K562 (cell line): ENCODE results near the gene ZBTB44.

Source experiments
- JUN ChIP-seq, 2 experiments: sonication (generic) in 1 of 2; formaldehyde crosslinking in 1 of 2; IDR thresholded peaks; 2 replicates each; pipeline versions ENCODE4 v1.6.1 to v1.8.0; 2012 to 2022; ENCODE audit warnings: borderline replicate concordance in 2 of 2, mild to moderate bottlenecking in 2 of 2, improper control_type of control experiment in 1 of 2, low read depth in 1 of 2, low read length in 1 of 2, missing genetic modification reagents in 1 of 2
- MNT ChIP-seq, 2 experiments: fragments of 450-650 bp; conservative IDR thresholded peaks; 2 replicates each; pipeline ENCODE4 v1.6.1; 2017; ENCODE audit warnings: mild to moderate bottlenecking in 2 of 2, moderate library complexity in 2 of 2
- NBN ChIP-seq: fragments of 450-650 bp; IDR thresholded peaks from 2 replicates; pipeline ENCODE4 v1.6.1; 2016; ENCODE audit warnings: low read depth, mild to moderate bottlenecking
- POLR2A ChIP-seq: fragments of 450-650 bp; conservative IDR thresholded peaks from 2 replicates; pipeline ENCODE4 v1.6.1; 2016
- POLR2AphosphoS5 ChIP-seq: IDR thresholded peaks from 2 replicates; pipeline ENCODE4 v1.6.1; 2011; ENCODE audit warnings: mild to moderate bottlenecking, low read depth, low read length, moderate library complexity; ENCODE audit not compliant: control insufficient read depth, insufficient read depth
- POLR3G ChIP-seq: IDR thresholded peaks from 2 replicates; pipeline ENCODE4 v1.6.1; 2011; ENCODE audit not compliant: insufficient read length, insufficient replicate concordance; ENCODE audit errors: extremely low read depth
- TAF7 ChIP-seq: fragments of 450-650 bp; IDR thresholded peaks from 2 replicates; pipeline ENCODE4 v1.6.1; 2016; ENCODE audit warnings: missing genetic modification characterization, missing compliant biosample characterization
- TCF7 ChIP-seq: sonication (generic); IDR thresholded peaks from 2 replicates; pipeline ENCODE4 v1.6.1; 2016; ENCODE audit warnings: antibody characterized with exemption, borderline replicate concordance
- YY1 ChIP-seq, 3 experiments: IDR thresholded peaks; 2 replicates each; pipeline ENCODE4 v1.6.1; 2011; ENCODE audit warnings: low read length in 2 of 3, mild to moderate bottlenecking in 2 of 3, moderate library complexity in 2 of 3, borderline replicate concordance in 1 of 3, control low read depth in 1 of 3, low read depth in 1 of 3; ENCODE audit not compliant: insufficient read depth in 3 of 3, insufficient replicate concordance in 2 of 3, control insufficient read depth in 1 of 3, insufficient read length in 1 of 3; ENCODE audit errors: extremely low read depth in 1 of 3
- ZNF644 ChIP-seq: fragments of 200-800 bp; sonication (Bioruptor generic); IDR thresholded peaks from 2 replicates; pipeline ENCODE4 v1.6.1; 2016; ENCODE audit warnings: low read depth, missing genetic modification characterization, missing compliant biosample characterization
- TF ChIP-seq, protein P1 (sequence below): fragments of 450-650 bp; formaldehyde crosslinking; IDR thresholded peaks from 2 replicates; pipeline ENCODE4 v1.4.0; 2022; ENCODE audit warnings: mild to moderate bottlenecking, moderate library complexity
- TF ChIP-seq, protein P2 (sequence below), 3 experiments: IDR thresholded peaks in 2 of 3; conservative IDR thresholded peaks in 1 of 3; 2 replicates each; pipeline ENCODE4 v1.5.1; 2011 to 2012; ENCODE audit warnings: low read length in 3 of 3, mild to moderate bottlenecking in 3 of 3, control low read depth in 2 of 3, improper control_type of control experiment in 1 of 3, inconsistent platforms in 1 of 3, low read depth in 1 of 3, mixed read lengths in 1 of 3, moderate library complexity in 1 of 3; ENCODE audit not compliant: insufficient read depth in 2 of 3

- TF ChIP-seq POLR3G: no peak
- TF ChIP-seq NBN: no peak
- TF ChIP-seq, protein P1, sequence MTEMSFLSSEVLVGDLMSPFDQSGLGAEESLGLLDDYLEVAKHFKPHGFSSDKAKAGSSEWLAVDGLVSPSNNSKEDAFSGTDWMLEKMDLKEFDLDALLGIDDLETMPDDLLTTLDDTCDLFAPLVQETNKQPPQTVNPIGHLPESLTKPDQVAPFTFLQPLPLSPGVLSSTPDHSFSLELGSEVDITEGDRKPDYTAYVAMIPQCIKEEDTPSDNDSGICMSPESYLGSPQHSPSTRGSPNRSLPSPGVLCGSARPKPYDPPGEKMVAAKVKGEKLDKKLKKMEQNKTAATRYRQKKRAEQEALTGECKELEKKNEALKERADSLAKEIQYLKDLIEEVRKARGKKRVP (CRISPR knock-in tag): no peak
- TF ChIP-seq POLR2AphosphoS5: no peak
- TF ChIP-seq TAF7 (tag): no peak
- TF ChIP-seq YY1 (IDR thresholded peaks at IDR 0.05; ENCODE audit: borderline replicate concordance in 1 of 3, control insufficient read depth in 1 of 3, extremely low read depth in 1 of 3, insufficient read depth in 3 of 3, insufficient read length in 1 of 3, insufficient replicate concordance in 2 of 3, low read depth in 1 of 3, low read length in 2 of 3): no peak
- TF ChIP-seq POLR2A: no peak
- TF ChIP-seq JUN (IDR thresholded peaks at IDR 0.05; ENCODE audit: borderline replicate concordance, low read depth, low read length): no peak
- no peak for TF ChIP-seq JUN (CRISPR knock-in tag; IDR thresholded peaks at IDR 0.05; ENCODE audit: borderline replicate concordance)
- TF ChIP-seq, protein P2, sequence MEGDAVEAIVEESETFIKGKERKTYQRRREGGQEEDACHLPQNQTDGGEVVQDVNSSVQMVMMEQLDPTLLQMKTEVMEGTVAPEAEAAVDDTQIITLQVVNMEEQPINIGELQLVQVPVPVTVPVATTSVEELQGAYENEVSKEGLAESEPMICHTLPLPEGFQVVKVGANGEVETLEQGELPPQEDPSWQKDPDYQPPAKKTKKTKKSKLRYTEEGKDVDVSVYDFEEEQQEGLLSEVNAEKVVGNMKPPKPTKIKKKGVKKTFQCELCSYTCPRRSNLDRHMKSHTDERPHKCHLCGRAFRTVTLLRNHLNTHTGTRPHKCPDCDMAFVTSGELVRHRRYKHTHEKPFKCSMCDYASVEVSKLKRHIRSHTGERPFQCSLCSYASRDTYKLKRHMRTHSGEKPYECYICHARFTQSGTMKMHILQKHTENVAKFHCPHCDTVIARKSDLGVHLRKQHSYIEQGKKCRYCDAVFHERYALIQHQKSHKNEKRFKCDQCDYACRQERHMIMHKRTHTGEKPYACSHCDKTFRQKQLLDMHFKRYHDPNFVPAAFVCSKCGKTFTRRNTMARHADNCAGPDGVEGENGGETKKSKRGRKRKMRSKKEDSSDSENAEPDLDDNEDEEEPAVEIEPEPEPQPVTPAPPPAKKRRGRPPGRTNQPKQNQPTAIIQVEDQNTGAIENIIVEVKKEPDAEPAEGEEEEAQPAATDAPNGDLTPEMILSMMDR (IDR thresholded peaks at IDR 0.05 in 2 of 3, conservative IDR thresholded peaks at IDR 0.05 in 1 of 3; ENCODE audit: insufficient read depth in 2 of 3, low read depth in 1 of 3, low read length in 3 of 3): no peak
- no peak for TF ChIP-seq TCF7
- TF ChIP-seq ZNF644 (tag): no peak
- TF ChIP-seq MNT (conservative IDR thresholded peaks at IDR 0.05): no peak
Observed at GRCh38 chr11:130330101-130330684, 15.5 kb upstream of the ZBTB44 start.
